ENCODE measurements around the gene PKD2L2.
"Not testable (repeated sequence)": the region's sequence is repeated elsewhere in the genome, so short reads cannot be mapped to it uniquely, and the experiment has no call there.

PKD2L2 gene

GRCh38 chr5:137888863-137889759 is at the start of gene PKD2L2:
TSS of gene PKD2L2 (plus strand) at chr5:137889457. CDS start at chr5:137889492, 35 bp downstream.
- DNase-seq (ENCODE audit: low read depth), result peak; percentile 55

- no peak for DNase-seq (ENCODE audit: low read depth)
Measured at GRCh38 chr5:137842296-137842695, 47.0 kb upstream of the PKD2L2 start.

GRCh38 chr5:137843676-137844299 is 45.5 kb upstream of the PKD2L2 start:
- no peak for DNase-seq (ENCODE audit: low read depth)

- no peak for DNase-seq (ENCODE audit: low read depth)
Measured at GRCh38 chr5:137845472-137845871, 43.8 kb upstream of the PKD2L2 start.

GRCh38 chr5:137847687-137848086 is 41.6 kb upstream of the PKD2L2 start:
- no peak for DNase-seq (ENCODE audit: low read depth)

GRCh38 chr5:137853165-137853564 is 36.1 kb upstream of the PKD2L2 start:
- DNase-seq (ENCODE audit: low read depth), result not testable (repeated sequence)

- DNase-seq (ENCODE audit: low read depth), result no peak
Measured at GRCh38 chr5:137856201-137856600, 33.1 kb upstream of the PKD2L2 start.

DNA sequence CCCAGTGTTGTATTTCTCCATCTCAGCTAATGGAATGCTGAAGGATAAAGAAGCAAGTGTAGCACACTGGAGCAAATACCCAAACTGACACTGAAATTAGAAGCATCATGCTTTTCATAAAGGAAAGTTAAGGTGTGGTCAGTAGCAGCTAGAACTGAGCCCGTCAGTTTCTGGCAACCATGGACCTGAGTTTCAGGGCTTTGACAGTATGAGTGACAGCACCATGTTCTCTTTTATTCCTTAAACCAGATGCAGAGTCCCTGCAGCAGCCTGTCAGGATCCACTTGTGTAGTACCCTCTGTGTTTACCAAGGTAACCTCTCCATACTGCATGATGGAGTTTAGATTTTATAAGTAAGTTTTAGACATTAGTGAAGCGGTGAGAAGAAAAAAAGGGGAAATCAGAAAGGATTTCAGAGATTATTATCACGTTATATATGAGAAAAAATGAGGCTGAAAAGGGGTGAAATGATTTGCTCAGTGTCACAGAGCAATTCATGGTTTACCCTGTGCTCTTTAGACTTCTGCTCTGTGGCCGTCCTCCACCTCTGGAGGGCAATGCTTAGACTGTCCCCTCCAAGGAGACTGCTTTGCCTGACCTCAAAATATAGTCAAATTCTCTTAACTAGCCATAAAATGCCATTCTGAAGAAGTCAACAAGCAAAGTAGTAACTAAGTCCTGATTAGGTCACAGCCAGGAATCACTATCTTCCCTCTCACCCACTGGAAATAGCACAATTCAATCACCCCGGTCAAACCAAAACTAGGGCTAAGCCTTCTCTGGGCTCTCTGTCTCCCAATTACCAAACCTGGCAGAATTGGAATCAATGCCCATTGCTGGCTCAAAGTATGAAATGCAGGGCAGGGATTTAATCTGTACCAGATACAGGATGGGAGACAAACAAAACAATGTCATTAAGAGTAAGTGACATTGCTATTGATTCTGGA is 32.1 kb upstream of the PKD2L2 start:
- DNase-seq (ENCODE audit: low read depth), result no peak

DNA sequence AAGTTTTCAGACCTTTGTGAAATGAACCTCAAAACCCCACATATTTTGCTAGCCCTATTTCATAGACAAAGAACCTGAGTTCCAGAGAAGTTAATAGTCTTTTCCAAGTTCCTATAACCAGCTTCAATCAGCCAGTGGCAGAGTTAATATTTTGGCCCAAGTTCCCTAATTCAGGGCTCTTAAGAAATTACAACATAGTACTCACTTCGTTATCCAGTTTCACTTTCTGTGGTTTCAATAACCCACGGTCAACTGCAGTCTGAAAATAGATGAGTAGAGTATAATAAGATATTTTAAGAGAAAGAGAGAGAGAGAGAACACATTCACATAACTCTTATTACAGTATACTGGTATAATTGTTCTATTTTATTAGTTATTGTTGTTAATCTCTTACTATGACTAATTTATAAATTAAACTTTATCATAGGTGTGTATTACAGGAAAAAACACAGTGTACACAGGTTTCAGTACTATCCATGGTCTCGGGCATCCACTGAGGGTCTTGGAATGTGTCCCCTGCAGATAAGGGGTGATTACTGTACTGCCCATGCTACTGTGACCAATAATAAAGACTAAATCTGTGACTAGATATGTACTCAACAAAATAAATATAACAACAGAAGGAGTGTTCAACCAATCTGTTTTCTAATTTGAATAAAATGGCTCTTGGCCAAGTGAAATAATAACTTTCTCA is 30.9 kb upstream of the PKD2L2 start:
- DNase-seq (ENCODE audit: low read depth), result no peak

- no peak for DNase-seq (ENCODE audit: low read depth)
Measured at GRCh38 chr5:137858954-137859353, 30.3 kb upstream of the PKD2L2 start.

GRCh38 chr5:137862251-137862650 is 27.0 kb upstream of the PKD2L2 start:
- no peak for DNase-seq (ENCODE audit: low read depth)

- DNase-seq (ENCODE audit: low read depth), result not testable (repeated sequence)
Measured at GRCh38 chr5:137863653-137864052, 25.6 kb upstream of the PKD2L2 start.

DNA sequence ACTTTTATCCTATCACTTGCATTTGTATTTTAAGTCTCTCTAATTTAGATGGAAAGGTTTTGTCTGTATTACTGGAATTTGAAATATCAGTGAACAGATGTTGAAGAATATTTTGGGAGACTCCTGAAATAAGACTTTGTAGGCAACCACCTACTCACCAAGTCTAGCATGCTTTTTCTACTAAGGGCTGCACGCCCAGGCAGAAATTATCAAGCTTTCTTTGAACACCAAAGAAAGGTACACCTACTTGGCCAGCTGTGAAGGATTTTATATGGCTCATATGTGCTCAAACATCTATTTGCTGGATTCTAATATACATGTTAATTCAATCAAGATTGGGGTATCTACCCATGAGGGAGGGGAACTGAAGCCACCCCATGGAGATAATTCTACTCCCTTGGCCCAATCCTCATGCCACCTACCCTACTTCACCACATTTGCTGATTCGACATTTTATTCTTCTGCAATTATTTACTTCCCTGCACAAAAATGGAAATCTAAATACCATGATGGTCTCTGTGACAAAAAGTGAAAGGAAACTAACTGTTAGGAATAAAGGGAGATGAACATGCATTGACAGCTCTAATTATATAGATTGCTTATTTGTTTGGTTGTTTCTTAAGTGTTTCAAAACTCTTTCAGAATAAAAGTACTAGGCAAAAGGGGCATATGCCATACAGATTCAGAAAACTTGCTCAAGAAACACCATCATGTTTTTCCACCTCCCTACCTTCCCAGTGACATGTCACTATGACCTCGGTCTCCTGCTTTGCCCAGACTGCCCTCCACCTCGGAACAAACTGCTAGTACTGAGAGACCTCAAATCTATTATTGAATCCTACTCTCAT is 22.5 kb upstream of the PKD2L2 start:
- no peak for DNase-seq (ENCODE audit: low read depth)

- DNase-seq (ENCODE audit: low read depth), result no peak
Measured at GRCh38 chr5:137867664-137868063, 21.6 kb upstream of the PKD2L2 start, which contains the start of gene MYOT. TSS of gene MYOT (plus strand) at chr5:137867860. CDS start at chr5:137870652, 2,792 bp downstream.

- DNase-seq (ENCODE audit: low read depth), result no peak
Measured at GRCh38 chr5:137870647-137871339, 18.5 kb upstream of the PKD2L2 start.

DNA sequence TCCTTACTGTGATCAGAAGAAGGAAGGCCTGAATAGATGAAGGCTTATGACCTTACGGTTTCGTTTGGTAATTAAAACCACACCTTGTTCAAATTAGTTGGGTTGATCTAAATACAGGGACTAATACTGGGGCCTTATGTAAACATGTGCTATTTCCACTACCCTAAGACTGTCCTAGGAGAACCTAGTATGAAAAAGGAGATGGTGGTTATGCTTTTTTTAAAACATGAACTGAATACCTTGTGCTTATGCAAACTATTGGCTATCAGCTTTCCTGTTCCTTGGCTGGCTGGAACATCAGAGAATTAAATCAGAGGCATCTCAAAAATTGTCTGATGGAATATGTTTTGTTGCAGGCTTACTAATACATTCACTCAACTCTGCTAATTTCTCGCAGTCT is 17.7 kb upstream of the PKD2L2 start:
- DNase-seq (ENCODE audit: low read depth), result no peak

DNA sequence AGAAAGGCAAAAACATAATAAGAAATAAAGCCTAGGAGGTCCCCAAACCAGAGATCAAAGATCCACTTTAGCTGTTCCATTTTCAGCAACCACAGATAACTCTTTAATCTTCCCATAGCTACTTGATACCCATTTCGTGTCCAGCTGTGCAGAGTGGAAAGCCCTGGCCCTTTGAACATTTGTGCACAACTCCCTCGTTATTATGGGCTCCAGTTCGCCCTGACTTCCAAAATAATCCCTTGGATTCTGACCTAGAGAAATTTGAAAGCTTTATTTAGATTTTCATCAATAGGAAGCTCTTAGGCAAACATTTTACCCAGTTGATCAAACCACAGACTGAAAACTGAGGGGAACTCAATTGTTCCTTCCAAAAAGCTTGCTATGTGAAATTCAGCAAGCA is 16.8 kb upstream of the PKD2L2 start:
- no peak for DNase-seq (ENCODE audit: low read depth)

DNA sequence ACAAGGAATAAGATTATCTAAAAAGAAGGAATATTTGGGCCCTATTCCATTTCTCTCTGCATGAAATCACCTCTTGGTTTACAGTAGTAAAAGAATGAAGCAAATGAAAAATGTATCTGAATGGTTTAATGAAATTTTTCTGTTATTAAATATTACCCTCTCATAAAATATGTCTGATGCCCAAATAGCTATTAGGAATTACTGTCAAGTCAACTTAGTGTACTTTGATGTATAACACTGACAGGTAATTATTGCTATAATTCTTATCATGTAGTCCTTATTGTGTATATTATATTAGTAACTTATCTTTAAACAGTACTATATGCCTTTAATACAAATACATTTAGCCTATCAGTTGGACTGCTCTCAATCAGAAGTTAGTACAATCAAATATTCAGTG is 13.2 kb upstream of the PKD2L2 start:
- no peak for DNase-seq (ENCODE audit: low read depth)

DNA sequence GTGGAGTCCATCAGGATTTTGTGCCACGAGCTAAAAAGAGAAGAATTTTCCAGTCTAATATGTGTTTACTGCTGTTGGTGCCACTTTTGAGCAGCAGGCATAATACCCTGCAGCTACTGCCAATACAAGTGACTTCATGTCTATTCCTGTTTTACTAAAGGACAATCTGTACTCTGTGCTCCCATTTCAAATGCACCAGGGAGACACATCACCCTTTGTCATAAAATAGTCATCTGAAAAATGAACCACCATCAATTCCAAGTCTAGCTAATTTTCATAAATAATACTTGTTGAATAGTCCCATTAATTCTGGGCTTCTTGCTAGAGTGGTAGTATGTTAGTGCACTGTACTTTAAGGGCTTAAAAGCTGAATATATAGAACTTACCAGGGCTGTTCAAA is 8.9 kb upstream of the PKD2L2 start:
- DNase-seq (ENCODE audit: low read depth), result no peak

DNA sequence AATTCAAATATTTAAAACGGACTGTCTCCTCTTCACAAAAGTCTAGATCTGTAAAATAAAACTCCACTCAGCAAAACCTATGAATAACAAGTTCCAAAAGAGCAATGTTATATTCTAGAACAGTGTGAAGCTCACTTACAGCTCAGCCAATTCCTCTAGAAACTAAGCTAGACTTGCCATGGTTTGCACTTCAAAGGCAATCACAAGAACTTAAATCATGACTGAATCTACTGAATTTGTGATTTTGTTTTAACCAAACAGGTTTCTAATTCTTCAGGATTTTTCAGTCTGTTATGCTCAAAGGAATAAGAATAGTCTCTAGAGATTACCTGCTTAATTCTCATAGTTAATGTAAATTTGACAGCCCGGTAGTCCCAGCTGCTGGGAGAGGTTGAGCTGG is 1.4 kb upstream of the PKD2L2 start:
- DNase-seq (ENCODE audit: low read depth), result no peak

All from stimulated activated CD8-positive, alpha-beta memory T cell treated with anti-CD3 and anti-CD28 coated beads, Interleukin-15, amount 100 ng/mL, for 1 hour (primary cell).